Right ventricle myocardium superior (tissue), 1 donor: ENCODE measurements around the gene FBLN5. TPM values are rescaled to one million over a fixed set of nuclear protein-coding genes. Genes with fewer than 3 reads are reported as not detected.
"Not testable (repeated sequence)": the region's sequence is repeated elsewhere in the genome, so short reads cannot be mapped to it uniquely, and the experiment has no call there.

Source experiments
- ATAC-seq: fragments of 200-7000 bp; cut with Tn5 transposase; one replicate; pipeline ENCODE4 v1.9.1; 2020; ENCODE audit warnings: mild to moderate bottlenecking; ENCODE audit not compliant: poor library complexity
- DNase-seq: peaks from one replicate; pipeline ENCODE4 v3.0.0-alpha.2; 2020
- intact Hi-C: fragments of 100-400 bp; cut with DNase I; formaldehyde crosslinking; loops from one replicate; pipeline ENCODE4 v1.11.2; 2022
- total RNA-seq: library from RNA; stranded (reverse); fragmentation: NEBNext Ultra II Directional; extraction: Animal tissue kit (Norgen Biotek cat#: 25700); gene quantifications from one replicate; pipeline ENCODE4 v1.2.1, GENCODE V29; 2021
- donor health status: DM: no; HTN: yes; CAD: no; lungs with severe emphysema.

Gene FBLN5
- total RNA-seq, 1 donor from 2014 or later: 70.5 TPM

- no peak for DNase-seq
- peak; percentile 44 for ATAC-seq
- intact Hi-C loops: no loop called here
Measured at GRCh38 chr14:91918186-91918883, 29.2 kb downstream of the FBLN5 start.

DNA sequence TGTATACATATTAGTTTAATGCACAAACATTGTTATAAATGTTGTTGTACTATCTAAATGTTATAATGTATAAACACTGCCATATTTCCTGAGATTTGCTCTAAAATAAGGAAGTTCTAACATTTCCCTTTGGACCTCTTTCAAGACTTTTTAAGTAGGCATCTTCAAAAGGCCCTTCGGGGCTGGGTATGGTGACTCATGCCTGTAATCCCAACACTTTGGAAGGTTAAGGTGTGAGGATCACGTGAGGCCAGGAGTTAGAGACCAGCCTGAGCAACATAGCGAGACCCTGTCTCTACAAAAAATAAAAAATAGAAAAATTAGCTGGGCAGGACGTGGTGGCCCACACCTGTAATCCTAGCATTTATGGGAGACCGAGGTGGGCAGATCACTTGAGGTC is 35.5 kb downstream of the FBLN5 start:
- DNase-seq: no peak
- intact Hi-C loops: loop anchor here (5.0 kb wide), 1 partner anchor 260 kb away; no protein-coding TSS in a partner anchor
- no peak for ATAC-seq

DNA sequence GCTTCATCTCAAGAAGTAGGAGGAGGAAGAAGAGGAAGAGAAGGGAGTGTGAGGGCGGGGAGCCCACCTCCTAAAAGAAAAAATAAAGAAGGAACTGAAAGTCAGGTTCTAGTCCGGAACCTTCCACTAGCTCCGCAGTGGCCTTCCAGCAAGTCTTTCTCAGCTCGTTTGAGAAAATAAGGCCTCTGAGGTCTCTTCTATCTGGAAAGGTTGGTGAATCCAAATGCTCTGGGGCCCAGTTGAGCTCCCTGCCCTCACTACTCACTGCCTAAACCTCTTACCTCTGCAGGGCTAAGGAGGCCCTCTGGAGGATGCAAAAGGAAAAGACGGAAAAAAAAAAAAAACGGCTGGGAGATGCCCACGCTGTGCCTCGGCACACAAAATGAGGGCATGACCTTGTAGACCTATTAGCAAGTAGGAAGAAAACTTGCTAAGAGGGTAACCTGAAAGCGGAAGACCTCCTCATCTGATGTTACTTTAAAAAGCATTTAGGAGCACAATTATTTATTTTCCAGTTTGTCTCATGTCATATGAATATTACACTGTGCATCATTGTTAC is 35.9 kb downstream of the FBLN5 start:
- DNase-seq (no peak), ATAC-seq (peak; percentile 75)
- intact Hi-C loops: loop anchor here (5.0 kb wide), 1 partner anchor 259 kb away; no protein-coding TSS in a partner anchor

GRCh38 chr14:91910196-91910595 is 37.3 kb downstream of the FBLN5 start:
- DNase-seq (no peak), ATAC-seq (no peak)
- intact Hi-C loops: loop anchor here (5.0 kb wide), 1 partner anchor 258 kb away; no protein-coding TSS in a partner anchor

GRCh38 chr14:91906374-91906773 is 41.1 kb downstream of the FBLN5 start:
- DNase-seq (no peak), ATAC-seq (no peak)
- intact Hi-C loops: no loop called here

DNA sequence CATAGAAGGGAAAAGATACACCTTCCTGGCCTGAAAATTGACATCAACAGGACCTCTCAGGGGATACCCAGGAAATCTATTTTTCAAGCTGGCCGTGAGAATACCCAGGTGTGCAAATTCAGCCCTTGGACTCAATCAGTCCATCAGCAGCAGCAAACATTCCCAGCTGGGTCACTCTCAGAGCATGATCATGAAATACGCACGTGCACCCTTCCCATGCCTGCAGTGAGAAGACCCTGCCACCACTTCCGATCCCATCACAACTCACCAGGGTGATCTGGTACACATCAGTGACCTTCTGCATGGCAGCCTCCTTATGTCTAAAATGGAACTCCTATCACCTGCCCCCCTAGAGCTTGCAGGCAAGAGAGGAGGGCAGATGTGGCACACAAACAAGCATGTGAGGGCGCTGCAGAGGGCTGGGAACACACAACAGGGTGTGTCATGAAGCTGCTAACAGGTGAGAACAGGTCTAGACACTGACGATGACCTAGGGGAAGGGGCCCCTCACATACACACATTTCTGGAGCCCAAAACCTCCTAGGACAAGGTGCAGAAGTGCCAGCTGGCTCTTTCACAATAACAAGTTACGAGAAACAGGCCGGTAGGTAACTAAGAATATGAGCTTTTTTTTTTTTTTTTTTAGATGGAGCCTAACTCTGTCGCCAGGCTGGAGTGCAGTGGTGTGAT is 42.4 kb downstream of the FBLN5 start:
- DNase-seq (no peak), ATAC-seq (no peak)
- intact Hi-C loops: no loop called here

GRCh38 chr14:91904483-91904882 is 43.0 kb downstream of the FBLN5 start:
- no peak for DNase-seq
- ATAC-seq: no peak
- intact Hi-C loops: no loop called here

DNA sequence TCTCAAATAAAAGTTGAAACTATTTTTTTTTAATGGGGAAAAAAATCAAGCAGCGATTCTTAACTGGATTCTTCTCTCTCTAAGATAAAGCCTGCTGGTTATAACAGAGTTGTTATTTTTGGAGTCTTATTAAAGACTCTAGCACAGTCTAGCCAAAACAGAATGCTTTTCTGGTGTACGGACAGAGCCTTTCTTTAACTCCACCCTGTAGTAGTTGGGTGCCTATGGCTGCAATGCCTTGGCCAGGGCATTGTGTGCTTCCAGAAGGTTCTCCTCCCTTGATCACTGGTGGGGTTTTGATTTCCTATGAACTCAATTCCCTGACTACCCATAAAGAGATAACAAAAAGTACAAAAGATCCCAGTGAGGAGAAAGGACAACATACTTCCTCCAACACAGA is 44.4 kb downstream of the FBLN5 start:
- ATAC-seq: peak; percentile 53
- intact Hi-C loops: no loop called here
- no peak for DNase-seq

DNA sequence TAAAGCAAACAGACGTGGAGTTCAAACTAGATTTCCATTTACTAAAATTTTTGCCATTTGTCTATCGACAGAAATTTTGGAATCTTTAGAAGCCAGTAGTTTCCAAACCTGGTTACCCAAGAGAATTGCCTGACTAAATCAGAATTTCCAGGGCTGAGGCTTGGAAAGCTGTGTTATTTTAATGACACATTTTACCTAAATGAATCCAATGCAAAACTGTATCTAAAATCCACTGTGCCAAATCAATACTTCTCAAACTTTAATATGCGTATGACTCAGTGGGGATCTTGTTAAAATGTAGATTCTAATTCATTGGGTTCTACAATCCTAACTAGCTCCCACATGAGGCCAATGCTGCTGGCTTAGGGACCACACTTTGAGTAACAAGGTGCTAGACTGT is 45.2 kb downstream of the FBLN5 start:
- no peak for ATAC-seq
- no peak for DNase-seq
- intact Hi-C loops: no loop called here

GRCh38 chr14:91901449-91902226 is 45.9 kb downstream of the FBLN5 start:
- ATAC-seq: peak; percentile 71
- intact Hi-C loops: no loop called here
- peak; percentile 60 for DNase-seq

GRCh38 chr14:91899806-91900205 is 47.7 kb downstream of the FBLN5 start:
- intact Hi-C loops: no loop called here
- DNase-seq: no peak
- ATAC-seq: no peak

DNA sequence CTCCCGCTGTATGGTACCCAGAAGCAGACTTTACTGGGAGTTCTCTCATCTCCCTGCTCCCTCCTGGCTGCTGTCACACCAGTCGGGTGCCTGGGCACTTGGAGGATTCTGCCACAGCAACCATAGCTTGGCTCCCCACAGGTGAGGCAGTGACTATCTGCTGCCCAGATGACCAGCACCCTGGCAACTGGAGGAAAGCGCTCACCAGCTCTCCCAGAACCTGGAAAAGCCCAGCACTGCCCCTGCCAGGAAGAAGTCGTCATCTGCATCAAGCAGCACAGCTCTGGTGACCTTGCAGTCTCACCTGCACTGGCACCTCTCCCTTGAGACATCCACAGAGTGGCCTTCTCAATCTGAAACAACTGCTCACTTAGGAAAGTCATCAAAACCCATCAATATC is 48.3 kb downstream of the FBLN5 start:
- DNase-seq (no peak), ATAC-seq (no peak)
- intact Hi-C loops: no loop called here

GRCh38 chr14:91898372-91898771 is 49.1 kb downstream of the FBLN5 start:
- no peak for ATAC-seq
- DNase-seq: no peak
- intact Hi-C loops: no loop called here

- DNase-seq, intact Hi-C loops, ATAC-seq: not testable (repeated sequence)
Measured at GRCh38 chr14:91897716-91898115, 49.8 kb downstream of the FBLN5 start.

GRCh38 chr14:91897106-91897701 is 50.3 kb downstream of the FBLN5 start:
- intact Hi-C loops: no loop called here
- DNase-seq: peak; percentile 79
- peak; percentile 73 for ATAC-seq

DNA sequence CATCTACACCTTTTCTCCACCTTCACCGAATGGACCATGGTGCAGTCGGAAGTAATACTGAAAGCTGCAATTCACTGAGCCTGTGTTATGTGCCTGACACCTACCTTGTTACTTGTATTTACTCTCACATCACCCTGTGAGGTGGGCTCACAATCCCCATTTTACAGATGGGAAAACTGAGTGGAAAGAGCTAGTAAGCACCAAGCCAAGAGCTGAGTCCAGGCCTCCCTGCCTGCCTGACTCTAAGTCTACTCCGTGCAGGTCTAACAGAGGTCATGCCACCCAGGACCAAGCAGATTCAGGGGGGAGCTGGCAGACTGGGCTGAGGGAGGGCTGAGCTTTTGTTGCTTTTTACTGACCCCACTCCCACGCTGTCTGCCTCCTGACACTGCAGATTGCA is 51.1 kb downstream of the FBLN5 start:
- no peak for ATAC-seq
- intact Hi-C loops: no loop called here
- DNase-seq: no peak

GRCh38 chr14:91893669-91894068 is 53.8 kb downstream of the FBLN5 start:
- ATAC-seq (no peak), DNase-seq (no peak)
- intact Hi-C loops: no loop called here

DNA sequence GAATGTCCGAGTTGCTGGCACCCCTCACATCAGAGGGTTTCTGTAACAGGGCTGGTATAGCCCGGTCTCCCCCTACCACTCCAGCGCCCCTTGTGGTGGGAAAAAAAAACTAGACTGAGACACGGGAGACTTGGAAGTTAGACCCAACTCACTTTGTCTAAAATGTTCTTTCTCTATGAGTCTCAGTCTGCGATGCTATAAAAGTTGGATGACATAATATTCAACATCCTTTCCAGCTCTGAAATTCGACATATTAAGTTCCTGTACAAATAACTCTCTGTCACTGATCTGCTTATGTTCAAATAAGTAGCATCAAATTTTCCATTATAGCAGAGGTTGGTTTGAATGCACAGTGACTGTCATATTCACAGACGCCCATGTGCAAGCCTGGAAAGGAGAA is 54.5 kb downstream of the FBLN5 start:
- intact Hi-C loops: no loop called here
- no peak for DNase-seq
- no peak for ATAC-seq

DNA sequence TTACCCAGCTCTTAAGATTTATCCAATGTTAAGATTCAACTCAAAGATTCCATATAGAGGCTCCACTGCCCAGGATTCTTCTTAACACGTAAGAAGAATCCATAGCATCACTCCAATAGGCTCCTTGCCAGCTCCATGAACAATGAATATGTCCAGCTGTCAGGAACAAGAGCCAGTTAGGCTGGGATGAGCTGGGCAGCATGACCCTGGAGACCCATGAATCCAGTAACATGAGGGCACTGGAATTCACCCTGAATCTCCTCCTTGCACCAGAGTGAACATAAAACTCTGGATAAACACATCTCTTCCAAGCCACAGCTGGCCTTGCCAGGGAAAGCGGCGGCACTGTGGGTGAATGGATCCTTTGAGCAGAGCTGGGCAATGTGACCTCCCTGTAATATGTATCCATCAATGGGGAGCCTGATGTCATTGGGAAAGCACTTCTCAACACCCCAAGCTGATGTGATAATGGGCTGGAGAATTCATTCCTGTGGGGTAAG is 55.7 kb downstream of the FBLN5 start:
- no peak for DNase-seq
- ATAC-seq: peak; percentile 4
- intact Hi-C loops: no loop called here
